Liver (tissue), 9 donors: ENCODE measurements around the gene GBX2. TPM values are rescaled to one million over a fixed set of nuclear protein-coding genes. Genes with fewer than 3 reads are reported as not detected.

Experiments used
- DNase-seq: peaks from one replicate; pipeline ENCODE4 v3.0.0-alpha.2; 2017; ENCODE audit warnings: low spot score
- H3K27ac ChIP-seq, 2 donors: one replicate each; pipeline ENCODE4 v1.7.0; 2013; ENCODE audit warnings: inconsistent platforms in 2 of 2, low read length in 2 of 2, control low read depth in 1 of 2, low read depth in 1 of 2, mild to moderate bottlenecking in 1 of 2
- H3K27me3 ChIP-seq, 4 donors: one replicate each; pipeline versions ENCODE4 v1.6.1 to v1.7.0; 2013; ENCODE audit warnings: low read length in 3 of 4, inconsistent platforms in 1 of 4, mild to moderate bottlenecking in 1 of 4, moderate library complexity in 1 of 4; ENCODE audit not compliant: control insufficient read depth in 4 of 4, insufficient read depth in 4 of 4
- H3K36me3 ChIP-seq, 4 donors: one replicate each; pipeline versions ENCODE4 v1.6.1 to v1.7.0; 2013; ENCODE audit warnings: low read length in 3 of 4, mild to moderate bottlenecking in 3 of 4, low read depth in 1 of 4, moderate library complexity in 1 of 4; ENCODE audit not compliant: control insufficient read depth in 4 of 4, insufficient read depth in 3 of 4
- H3K4me1 ChIP-seq, 4 donors: one replicate each; pipeline versions ENCODE4 v1.6.1 to v1.7.0; 2013; ENCODE audit warnings: low read length in 3 of 4, mild to moderate bottlenecking in 3 of 4, moderate library complexity in 1 of 4; ENCODE audit not compliant: control insufficient read depth in 4 of 4, insufficient read depth in 4 of 4
- H3K4me3 ChIP-seq, 3 donors: one replicate each; pipeline versions ENCODE4 v1.6.1 to v1.7.0; 2013; ENCODE audit warnings: low read length in 3 of 3, control low read depth in 1 of 3, low read depth in 1 of 3, mild to moderate bottlenecking in 1 of 3
- H3K9ac ChIP-seq, 2 donors: one replicate each; pipeline ENCODE4 v1.7.0; 2013; ENCODE audit warnings: low read length in 2 of 2, mild to moderate bottlenecking in 2 of 2, moderate library complexity in 2 of 2, control low read depth in 1 of 2, low read depth in 1 of 2
- H3K9me3 ChIP-seq, 4 donors: one replicate each; pipeline versions ENCODE4 v1.6.1 to v1.7.0; 2013; ENCODE audit warnings: low read length in 3 of 4; ENCODE audit not compliant: control insufficient read depth in 4 of 4
- EGR1 ChIP-seq, 2 donors: IDR thresholded peaks; 2 replicates each; pipeline ENCODE4 v1.6.1; 2016 to 2018; ENCODE audit warnings: antibody characterized with exemption in 2 of 2, low read depth in 2 of 2
- FOXA1 ChIP-seq: IDR thresholded peaks from 2 replicates; pipeline ENCODE4 v1.6.1; 2016; ENCODE audit warnings: antibody characterized with exemption
- FOXA2 ChIP-seq: IDR thresholded peaks from 2 replicates; pipeline ENCODE4 v1.6.1; 2016; ENCODE audit warnings: antibody characterized with exemption
- GABPA ChIP-seq, 2 donors: IDR thresholded peaks in 1 of 2; conservative IDR thresholded peaks in 1 of 2; 2 replicates each; pipeline ENCODE4 v1.6.1; 2016; ENCODE audit warnings: antibody characterized with exemption in 2 of 2, mild to moderate bottlenecking in 1 of 2, moderate library complexity in 1 of 2
- HNF4A ChIP-seq, 2 donors: conservative IDR thresholded peaks; 2 replicates each; pipeline ENCODE4 v1.6.1; 2016; ENCODE audit warnings: antibody characterized with exemption in 2 of 2, mild to moderate bottlenecking in 2 of 2
- HNF4G ChIP-seq: IDR thresholded peaks from 2 replicates; pipeline ENCODE4 v1.6.1; 2016; ENCODE audit warnings: antibody characterized with exemption
- JUND ChIP-seq, 2 donors: IDR thresholded peaks; 2 replicates each; pipeline ENCODE4 v1.6.1; 2016; ENCODE audit warnings: antibody characterized with exemption in 2 of 2
- NR2F2 ChIP-seq: IDR thresholded peaks from 2 replicates; pipeline ENCODE4 v1.6.1; 2016; ENCODE audit warnings: antibody characterized with exemption
- RAD21 ChIP-seq, 2 donors: IDR thresholded peaks; 2 replicates each; pipeline ENCODE4 v1.6.1; 2016; ENCODE audit warnings: antibody characterized with exemption in 2 of 2, mild to moderate bottlenecking in 2 of 2
- RXRA ChIP-seq, 2 donors: IDR thresholded peaks; 2 replicates each; pipeline ENCODE4 v1.6.1; 2017 to 2018; ENCODE audit warnings: antibody characterized with exemption in 2 of 2, mild to moderate bottlenecking in 1 of 2
- SP1 ChIP-seq: IDR thresholded peaks from 2 replicates; pipeline ENCODE4 v1.6.1; 2018; ENCODE audit warnings: antibody characterized with exemption, mild to moderate bottlenecking
- TAF1 ChIP-seq: conservative IDR thresholded peaks from 2 replicates; pipeline ENCODE4 v1.6.1; 2016; ENCODE audit warnings: antibody characterized with exemption, mild to moderate bottlenecking
- YY1 ChIP-seq: IDR thresholded peaks from 2 replicates; pipeline ENCODE4 v1.6.1; 2016; ENCODE audit warnings: antibody characterized with exemption, mild to moderate bottlenecking
- WGBS: extraction: QIAGEN DNeasy Blood & Tissue Kit; methylation state at CpG from one replicate; pipeline ENCODE4 v1.1.7; 2013; 5-methylcytosine and 5-hydroxymethylcytosine counted together
- polyA plus RNA-seq, 2 donors: library from polyadenylated mRNA; stranded (reverse) in 1 of 2; unstranded in 1 of 2; fragments of 200-250 nt in 1 of 2; fragments of >200 nt in 1 of 2; fragmentation: Nextera tagmentation in 1 of 2; extraction: Ambion mirVana in 1 of 2; gene quantifications; one replicate each; pipeline versions ENCODE4 v1.2.1 to v1.2.3, GENCODE V29; 2013 to 2015
- total RNA-seq, 2 donors: library from RNA; depleted of rRNA; stranded (reverse); fragments of >200 nt; gene quantifications; one replicate each; pipeline ENCODE4 v1.2.3, GENCODE V29; 2014
- TF ChIP-seq, protein P1 (sequence below): IDR thresholded peaks from 2 replicates; pipeline ENCODE4 v1.6.1; 2016; ENCODE audit warnings: antibody characterized with exemption, mild to moderate bottlenecking
- TF ChIP-seq, protein P2 (sequence below): IDR thresholded peaks from 2 replicates; pipeline ENCODE4 v1.6.1; 2016; ENCODE audit warnings: antibody characterized with exemption
- TF ChIP-seq, protein P3 (sequence below): IDR thresholded peaks from 2 replicates; pipeline ENCODE4 v1.6.1; 2016; ENCODE audit warnings: antibody characterized with exemption
- TF ChIP-seq, protein P4 (sequence below): IDR thresholded peaks from 2 replicates; pipeline ENCODE4 v1.6.1; 2016; ENCODE audit warnings: antibody characterized with exemption
- TF ChIP-seq, protein P5 (sequence below): fragments of 150-350 bp; IDR thresholded peaks from 2 replicates; pipeline ENCODE4 v1.5.1; 2017; ENCODE audit warnings: improper control_type of control experiment, low read depth, low read length; ENCODE audit not compliant: missing input control
- donor health status: healthy.
- donor health status: healthy.
- donor health status: healthy.
- donor health status: healthy.
- donor health status: healthy.

The GBX2 gene
- total and polyA plus RNA-seq, 4 donors, result not detected

DNA sequence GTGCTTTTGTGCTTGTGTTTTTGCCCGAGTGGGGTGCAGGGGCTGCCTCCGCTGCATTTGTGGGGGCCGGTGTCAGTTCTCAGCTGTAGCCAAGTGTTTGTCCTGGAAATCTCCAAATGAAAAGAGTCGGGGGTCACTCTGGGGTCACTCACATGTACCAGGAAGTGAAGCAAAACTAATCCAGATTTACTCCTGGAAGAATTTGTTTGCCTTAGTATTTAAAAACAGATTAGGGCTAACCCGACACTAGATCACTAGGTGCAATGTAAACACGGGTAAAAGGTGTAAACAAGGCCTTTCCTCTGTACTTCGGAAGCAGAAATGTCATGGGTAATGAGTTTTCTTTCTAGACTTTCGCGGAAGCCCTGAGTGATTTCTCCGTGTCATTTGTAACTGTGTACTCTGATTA, 50.3 kb downstream of the GBX2 start (continued):
- TF ChIP-seq, protein P1, sequence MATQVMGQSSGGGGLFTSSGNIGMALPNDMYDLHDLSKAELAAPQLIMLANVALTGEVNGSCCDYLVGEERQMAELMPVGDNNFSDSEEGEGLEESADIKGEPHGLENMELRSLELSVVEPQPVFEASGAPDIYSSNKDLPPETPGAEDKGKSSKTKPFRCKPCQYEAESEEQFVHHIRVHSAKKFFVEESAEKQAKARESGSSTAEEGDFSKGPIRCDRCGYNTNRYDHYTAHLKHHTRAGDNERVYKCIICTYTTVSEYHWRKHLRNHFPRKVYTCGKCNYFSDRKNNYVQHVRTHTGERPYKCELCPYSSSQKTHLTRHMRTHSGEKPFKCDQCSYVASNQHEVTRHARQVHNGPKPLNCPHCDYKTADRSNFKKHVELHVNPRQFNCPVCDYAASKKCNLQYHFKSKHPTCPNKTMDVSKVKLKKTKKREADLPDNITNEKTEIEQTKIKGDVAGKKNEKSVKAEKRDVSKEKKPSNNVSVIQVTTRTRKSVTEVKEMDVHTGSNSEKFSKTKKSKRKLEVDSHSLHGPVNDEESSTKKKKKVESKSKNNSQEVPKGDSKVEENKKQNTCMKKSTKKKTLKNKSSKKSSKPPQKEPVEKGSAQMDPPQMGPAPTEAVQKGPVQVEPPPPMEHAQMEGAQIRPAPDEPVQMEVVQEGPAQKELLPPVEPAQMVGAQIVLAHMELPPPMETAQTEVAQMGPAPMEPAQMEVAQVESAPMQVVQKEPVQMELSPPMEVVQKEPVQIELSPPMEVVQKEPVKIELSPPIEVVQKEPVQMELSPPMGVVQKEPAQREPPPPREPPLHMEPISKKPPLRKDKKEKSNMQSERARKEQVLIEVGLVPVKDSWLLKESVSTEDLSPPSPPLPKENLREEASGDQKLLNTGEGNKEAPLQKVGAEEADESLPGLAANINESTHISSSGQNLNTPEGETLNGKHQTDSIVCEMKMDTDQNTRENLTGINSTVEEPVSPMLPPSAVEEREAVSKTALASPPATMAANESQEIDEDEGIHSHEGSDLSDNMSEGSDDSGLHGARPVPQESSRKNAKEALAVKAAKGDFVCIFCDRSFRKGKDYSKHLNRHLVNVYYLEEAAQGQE, result no peak
- TF ChIP-seq HNF4G (no peak), SP1 (no peak), HNF4A (conservative IDR thresholded peaks at IDR 0.05) (no peak), TAF1 (no peak), RXRA (IDR thresholded peaks at IDR 0.05) (no peak)

DNA sequence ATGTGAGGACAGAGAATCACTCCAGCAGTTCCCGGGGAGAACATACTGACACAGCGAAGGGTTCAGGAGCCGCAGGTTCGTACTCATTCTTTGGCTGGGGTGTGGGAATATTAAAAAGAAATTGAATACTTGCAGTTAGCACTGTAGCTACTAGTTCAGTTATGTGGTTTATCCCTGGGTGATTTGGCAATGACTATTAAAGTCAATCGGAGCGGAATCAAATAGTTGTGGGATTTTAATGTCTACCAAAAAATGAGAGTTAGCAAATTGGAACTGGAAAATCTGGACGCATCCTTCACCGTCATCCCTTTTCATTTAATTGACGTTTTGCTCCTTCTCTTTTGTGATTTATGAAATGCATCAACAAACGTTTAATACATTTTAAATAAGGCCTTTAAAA, 50.8 kb downstream of the GBX2 start:
- no peaks in the 10 kb centered on the region for H3K9me3 ChIP-seq
- H3K9ac ChIP-seq, result no peak overlapping the region
- no peak for TF ChIP-seq YY1
- no peak for TF ChIP-seq NR2F2
- TF ChIP-seq EGR1 (IDR thresholded peaks at IDR 0.05; ENCODE audit: low read depth in 2 of 2), result no peak
- TF ChIP-seq, protein P2, sequence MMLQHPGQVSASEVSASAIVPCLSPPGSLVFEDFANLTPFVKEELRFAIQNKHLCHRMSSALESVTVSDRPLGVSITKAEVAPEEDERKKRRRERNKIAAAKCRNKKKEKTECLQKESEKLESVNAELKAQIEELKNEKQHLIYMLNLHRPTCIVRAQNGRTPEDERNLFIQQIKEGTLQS, result no peak
- TF ChIP-seq HNF4G, result no peak
- TF ChIP-seq TAF1, result no peak
- TF ChIP-seq FOXA2, result no peak
- no peak for TF ChIP-seq JUND (IDR thresholded peaks at IDR 0.05)
- TF ChIP-seq HNF4A (conservative IDR thresholded peaks at IDR 0.05), result no peak
- TF ChIP-seq GABPA (IDR thresholded peaks at IDR 0.05 in 1 of 2, conservative IDR thresholded peaks at IDR 0.05 in 1 of 2), result no peak
- TF ChIP-seq, protein P1, result no peak
- TF ChIP-seq, protein P3, sequence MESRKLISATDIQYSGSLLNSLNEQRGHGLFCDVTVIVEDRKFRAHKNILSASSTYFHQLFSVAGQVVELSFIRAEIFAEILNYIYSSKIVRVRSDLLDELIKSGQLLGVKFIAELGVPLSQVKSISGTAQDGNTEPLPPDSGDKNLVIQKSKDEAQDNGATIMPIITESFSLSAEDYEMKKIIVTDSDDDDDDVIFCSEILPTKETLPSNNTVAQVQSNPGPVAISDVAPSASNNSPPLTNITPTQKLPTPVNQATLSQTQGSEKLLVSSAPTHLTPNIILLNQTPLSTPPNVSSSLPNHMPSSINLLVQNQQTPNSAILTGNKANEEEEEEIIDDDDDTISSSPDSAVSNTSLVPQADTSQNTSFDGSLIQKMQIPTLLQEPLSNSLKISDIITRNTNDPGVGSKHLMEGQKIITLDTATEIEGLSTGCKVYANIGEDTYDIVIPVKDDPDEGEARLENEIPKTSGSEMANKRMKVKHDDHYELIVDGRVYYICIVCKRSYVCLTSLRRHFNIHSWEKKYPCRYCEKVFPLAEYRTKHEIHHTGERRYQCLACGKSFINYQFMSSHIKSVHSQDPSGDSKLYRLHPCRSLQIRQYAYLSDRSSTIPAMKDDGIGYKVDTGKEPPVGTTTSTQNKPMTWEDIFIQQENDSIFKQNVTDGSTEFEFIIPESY, result no peak
- no peak for TF ChIP-seq SP1
- TF ChIP-seq, protein P4, sequence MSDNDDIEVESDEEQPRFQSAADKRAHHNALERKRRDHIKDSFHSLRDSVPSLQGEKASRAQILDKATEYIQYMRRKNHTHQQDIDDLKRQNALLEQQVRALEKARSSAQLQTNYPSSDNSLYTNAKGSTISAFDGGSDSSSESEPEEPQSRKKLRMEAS, result no peak
- no peak for TF ChIP-seq RXRA (IDR thresholded peaks at IDR 0.05)
- TF ChIP-seq, protein P5, sequence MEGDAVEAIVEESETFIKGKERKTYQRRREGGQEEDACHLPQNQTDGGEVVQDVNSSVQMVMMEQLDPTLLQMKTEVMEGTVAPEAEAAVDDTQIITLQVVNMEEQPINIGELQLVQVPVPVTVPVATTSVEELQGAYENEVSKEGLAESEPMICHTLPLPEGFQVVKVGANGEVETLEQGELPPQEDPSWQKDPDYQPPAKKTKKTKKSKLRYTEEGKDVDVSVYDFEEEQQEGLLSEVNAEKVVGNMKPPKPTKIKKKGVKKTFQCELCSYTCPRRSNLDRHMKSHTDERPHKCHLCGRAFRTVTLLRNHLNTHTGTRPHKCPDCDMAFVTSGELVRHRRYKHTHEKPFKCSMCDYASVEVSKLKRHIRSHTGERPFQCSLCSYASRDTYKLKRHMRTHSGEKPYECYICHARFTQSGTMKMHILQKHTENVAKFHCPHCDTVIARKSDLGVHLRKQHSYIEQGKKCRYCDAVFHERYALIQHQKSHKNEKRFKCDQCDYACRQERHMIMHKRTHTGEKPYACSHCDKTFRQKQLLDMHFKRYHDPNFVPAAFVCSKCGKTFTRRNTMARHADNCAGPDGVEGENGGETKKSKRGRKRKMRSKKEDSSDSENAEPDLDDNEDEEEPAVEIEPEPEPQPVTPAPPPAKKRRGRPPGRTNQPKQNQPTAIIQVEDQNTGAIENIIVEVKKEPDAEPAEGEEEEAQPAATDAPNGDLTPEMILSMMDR, result no peak
- TF ChIP-seq FOXA1, result no peak
- no peak for TF ChIP-seq RAD21 (IDR thresholded peaks at IDR 0.05)
- no peaks in the 10 kb centered on the region for H3K4me1 ChIP-seq
- H3K36me3 ChIP-seq, result peaks cover 0 to 4% (median under 1%) of the 10 kb centered on the region in 4 donors
- H3K27me3 ChIP-seq, result no peaks in the 10 kb centered on the region
- no peak overlapping the region for H3K4me3 ChIP-seq
- 90% methylated on average over 10 of the region's 10 CpGs for WGBS
- H3K27ac ChIP-seq, result no peak overlapping the region
- DNase-seq, result no peak
